Jurkat, Clone E6-1 (cell line): Measurements from ENCODE around the gene NR1H4.

ENCODE experiments used
- DNase-seq: peaks from one replicate; pipeline ENCODE4 v3.0.0-alpha.2; 2011; ENCODE audit warnings: low read depth, low spot score
- H3K4me3 ChIP-seq: 2 replicates; pipeline ENCODE4 v1.5.1; 2011; ENCODE audit warnings: mild to moderate bottlenecking, low read length, control low read depth, moderate library complexity

Gene NR1H4

DNA sequence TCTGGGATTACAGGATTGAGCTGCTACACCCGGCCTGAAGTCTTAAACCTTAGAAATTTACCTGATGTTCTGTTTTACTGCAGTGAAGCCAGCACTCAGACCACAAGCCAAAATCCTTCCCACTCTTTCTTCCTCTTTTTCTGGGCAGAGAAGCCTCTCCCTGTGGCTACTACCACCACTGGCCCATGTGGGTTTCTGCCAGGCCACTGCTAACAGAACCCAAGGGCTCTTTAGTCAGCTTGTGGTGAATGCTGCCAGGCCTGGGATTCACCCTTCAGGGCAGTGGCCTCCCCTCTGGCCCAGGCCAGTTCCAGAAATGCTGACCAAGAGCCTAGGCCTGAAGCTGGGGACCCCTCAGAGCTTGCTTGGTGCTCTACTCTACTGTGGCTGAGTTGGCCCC, 135.1 kb downstream of the NR1H4 start:
- DNase-seq, result no peak
- H3K4me3 ChIP-seq, result no peak overlapping the region

DNA sequence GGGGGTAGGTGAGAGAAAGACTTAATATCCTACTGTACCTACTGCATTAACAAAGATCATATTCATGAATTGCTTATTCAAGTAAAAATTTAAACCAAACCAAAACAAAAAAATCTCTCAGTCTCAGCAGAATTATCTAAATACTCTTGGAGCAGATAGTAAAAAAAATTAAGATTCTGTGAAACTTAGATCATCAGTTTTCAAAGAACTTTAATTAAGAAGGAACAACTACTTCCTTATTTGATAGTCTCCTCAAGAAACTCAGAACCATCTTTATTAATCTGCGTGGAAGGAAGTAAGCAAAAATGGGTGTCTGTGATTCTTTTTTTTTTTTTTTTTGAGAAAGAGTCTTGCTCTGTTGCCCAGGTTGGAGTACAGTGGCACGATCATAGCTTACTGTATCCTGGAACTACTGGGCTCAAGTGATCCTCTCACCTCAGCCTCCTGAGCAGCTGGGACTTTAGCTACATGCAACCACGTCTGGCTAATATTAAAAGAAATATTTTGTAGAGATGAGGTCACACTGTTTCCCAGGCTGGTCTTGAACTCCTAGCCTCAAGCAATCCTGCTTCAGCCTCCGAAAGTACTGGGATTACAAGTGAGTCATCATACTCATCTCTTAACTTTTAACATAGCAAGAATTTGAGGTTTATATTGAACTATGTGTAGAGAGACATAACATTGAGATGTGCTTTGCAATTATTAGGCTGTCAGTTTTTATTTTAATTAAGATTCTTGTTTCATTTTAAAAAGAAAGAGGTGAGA, 137.2 kb downstream of the NR1H4 start:
- DNase-seq, result no peak
- no peak overlapping the region for H3K4me3 ChIP-seq

DNA sequence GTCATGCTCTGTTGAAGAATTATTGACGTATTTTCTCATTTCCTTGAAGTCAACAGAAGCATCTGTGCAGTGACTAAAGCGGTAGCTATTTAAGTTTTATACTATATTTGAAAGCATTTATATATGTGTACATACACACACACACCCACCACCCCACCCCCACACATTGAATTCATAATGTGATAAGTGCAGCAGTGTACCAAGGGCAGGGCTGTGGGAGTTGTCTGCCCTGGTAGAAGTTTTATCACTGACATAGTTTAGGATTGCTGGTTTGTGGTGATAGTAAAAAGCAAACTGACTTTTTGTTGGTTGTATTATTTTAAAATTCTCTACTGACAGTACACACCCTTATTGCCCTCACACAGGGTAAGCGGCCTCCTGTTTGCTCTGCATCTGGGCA, 138.9 kb downstream of the NR1H4 start:
- no peak for DNase-seq
- H3K4me3 ChIP-seq, result no peak overlapping the region
